HL-60 (cell line): ENCODE results near the gene MYO7A.

Experiments
- DNase-seq, 2 experiments: peaks; one replicate each; pipeline ENCODE4 v3.0.0-alpha.2; 2010 to 2020; ENCODE audit warnings: low read depth in 1 of 2, low spot score in 1 of 2
- H3K27ac ChIP-seq: fragments of 250-450 bp; sonication (Bioruptor Pico); replicated peaks from 2 replicates; pipeline ENCODE4 v1.5.1; 2020; ENCODE audit warnings: mild to moderate bottlenecking, moderate library complexity
- H3K27me3 ChIP-seq: fragments of 250-450 bp; sonication (Bioruptor Pico); 2 replicates; pipeline ENCODE4 v1.5.1; 2021; ENCODE audit warnings: mild to moderate bottlenecking, moderate library complexity; ENCODE audit not compliant: insufficient read depth, poor library complexity, severe bottlenecking
- H3K4me3 ChIP-seq: replicated peaks from 2 replicates; pipeline ENCODE4 v1.5.1; 2011; ENCODE audit warnings: mild to moderate bottlenecking, control low read depth, low read length; ENCODE audit not compliant: insufficient read depth
- CTCF ChIP-seq: IDR thresholded peaks from one replicate; pipeline ENCODE4 v1.5.1; 2011; ENCODE audit warnings: low read length, control low read depth, inconsistent platforms; ENCODE audit not compliant: insufficient read depth
- GABPA ChIP-seq: IDR thresholded peaks from 2 replicates; pipeline ENCODE4 v1.6.1; 2012; ENCODE audit warnings: low read depth
- POLR2AphosphoS5 ChIP-seq: IDR thresholded peaks from 2 replicates; pipeline ENCODE4 v1.6.1; 2012; ENCODE audit warnings: low read depth
- REST ChIP-seq: IDR thresholded peaks from 2 replicates; pipeline ENCODE4 v1.6.1; 2012; ENCODE audit warnings: low read depth; ENCODE audit not compliant: insufficient replicate concordance
- SPI1 ChIP-seq: IDR thresholded peaks from 2 replicates; pipeline ENCODE4 v1.6.1; 2012; ENCODE audit warnings: low read depth, mild to moderate bottlenecking, borderline replicate concordance

The MYO7A gene

GRCh38 chr11:77136074-77136473 lies 8.0 kb downstream of the MYO7A start:
- DNase-seq = no peak
- no peak overlapping the region for H3K27ac ChIP-seq
- no peak for TF ChIP-seq SPI1
- TF ChIP-seq POLR2AphosphoS5 = no peak
- no peak for TF ChIP-seq CTCF
- no peak for TF ChIP-seq REST
- no peak for TF ChIP-seq GABPA

GRCh38 chr11:77136784-77137420 lies 8.9 kb downstream of the MYO7A start:
- H3K27me3 ChIP-seq = no peaks in the 10 kb centered on the region
- no peak for DNase-seq
- H3K27ac ChIP-seq = no peak overlapping the region
- H3K4me3 ChIP-seq = no peak overlapping the region
- TF ChIP-seq POLR2AphosphoS5 (no peak), GABPA (no peak), REST (peak; percentile 76)

More at GRCh38 chr11:77136074-77136473, 8.0 kb downstream of the MYO7A start:
- no peaks in the 10 kb centered on the region for H3K27me3 ChIP-seq
- H3K4me3 ChIP-seq = no peak overlapping the region

- no peaks in the 10 kb centered on the region for H3K27me3 ChIP-seq
- DNase-seq = no peak
- no peak overlapping the region for H3K27ac ChIP-seq
- no peak for TF ChIP-seq CTCF
- TF ChIP-seq SPI1 = no peak
- no peak for TF ChIP-seq REST
- TF ChIP-seq GABPA = no peak
- no peak for TF ChIP-seq POLR2AphosphoS5
- no peak overlapping the region for H3K4me3 ChIP-seq
These were observed 9.4 kb downstream of the MYO7A start for GRCh38 chr11:77137421-77137820.
